MCF 10A (cell line): ENCODE measurements around the gene ATP2A3. TPM values are rescaled to one million over a fixed set of nuclear protein-coding genes. Genes with fewer than 3 reads are reported as not detected.

Source experiments
- BruUV-seq: library from RNA; stranded (reverse); fragments of 400-500 nt; replicated peaks from 2 replicates; lab custom pipeline; 2021; lab: Mats Ljungman, UMichigan
- CTCF ChIA-PET: fragments of 300-600 bp; sonication (Branson Sonifier 250); formaldehyde crosslinking; extraction: SDS; loops from one replicate; lab custom pipeline; 2021; ENCODE audit warnings: antibody characterized with exemption, inconsistent platforms; lab: Yijun Ruan, JAX
- POLR2A ChIA-PET: fragments of 300-600, 350-650 bp; sonication (Branson Sonifier 250); formaldehyde crosslinking; extraction: SDS; loops from one replicate; lab custom pipeline; 2020; ENCODE audit warnings: antibody characterized with exemption, inconsistent platforms; lab: Yijun Ruan, JAX
- DNase-seq: peaks from one replicate; pipeline ENCODE4 v3.0.0-alpha.2; 2018; ENCODE audit not compliant: unreplicated experiment
- H3K27ac Mint-ChIP-seq: one replicate; pipeline ENCODE4 v1.8.0; 2022; ENCODE audit warnings: mild to moderate bottlenecking, low read depth, mixed read lengths; ENCODE audit not compliant: unreplicated experiment
- H3K27me3 Mint-ChIP-seq: one replicate; pipeline ENCODE4 v1.8.0; 2022; ENCODE audit warnings: mixed read lengths; ENCODE audit not compliant: insufficient read depth, unreplicated experiment
- H3K36me3 Mint-ChIP-seq: one replicate; pipeline ENCODE4 v1.8.0; 2022; ENCODE audit warnings: mild to moderate bottlenecking, moderate library complexity, mixed read lengths; ENCODE audit not compliant: insufficient read depth, unreplicated experiment
- H3K4me1 Mint-ChIP-seq: one replicate; pipeline ENCODE4 v1.8.0; 2022; ENCODE audit warnings: mixed read lengths; ENCODE audit not compliant: insufficient read depth, unreplicated experiment
- H3K4me3 Mint-ChIP-seq: one replicate; pipeline ENCODE4 v1.8.0; 2022; ENCODE audit warnings: mild to moderate bottlenecking, moderate library complexity, mixed read lengths; ENCODE audit not compliant: unreplicated experiment
- H3K9me3 Mint-ChIP-seq: one replicate; pipeline ENCODE4 v1.8.0; 2022; ENCODE audit warnings: mixed read lengths; ENCODE audit not compliant: unreplicated experiment
- CTCF ChIP-seq: fragments of 200-600 bp; IDR thresholded peaks from one replicate; pipeline ENCODE4 v1.8.0; 2022; ENCODE audit warnings: antibody characterized with exemption, mild to moderate bottlenecking; ENCODE audit not compliant: unreplicated experiment
- intact Hi-C: fragments of 100-400 bp; cut with micrococcal nuclease; formaldehyde crosslinking; loops from 2 replicates; pipeline ENCODE4 v1.14.1; 2022
- total RNA-seq: library from RNA; stranded (reverse); gene quantifications from 2 replicates; pipeline ENCODE4 v1.2.3, GENCODE V29; 2022

The ATP2A3 gene
- total RNA-seq, 1 experiment from 2014 or later, result not detected

GRCh38 chr17:4008441-4009185, 44.4 kb upstream of the ATP2A3 start:
- Mint-ChIP-seq H3K36me3 (peaks cover 83% of the 10 kb centered on the region), H3K27ac (no peak overlapping the region), H3K4me3 (no peak overlapping the region), H3K4me1 (no peaks in the 10 kb centered on the region), H3K9me3 (no peaks in the 10 kb centered on the region), H3K27me3 (no peaks in the 10 kb centered on the region)
- intact Hi-C loops, result no loop called here
- TF ChIP-seq CTCF, result no peak
- DNase-seq, result no peak
- BruUV-seq, result no TSS peak
- ChIA-PET CTCF (interaction anchor here (0.6 to 1.2 kb wide), 5 partner anchors 10 to 1524 kb away, joined by 3 to 5 read pairs (median 3); no protein-coding TSS in a partner anchor), POLR2A (interaction anchor here (0.9 kb wide), 1 partner anchor 10 kb away, joined by 3 read pairs; no protein-coding TSS in a partner anchor)

- intact Hi-C loops, result no loop called here
- no peaks in the 10 kb centered on the region for H3K4me1 Mint-ChIP-seq
- no peak overlapping the region for H3K4me3 Mint-ChIP-seq
- H3K9me3 Mint-ChIP-seq, result no peaks in the 10 kb centered on the region
- H3K36me3 Mint-ChIP-seq, result peaks cover 78% of the 10 kb centered on the region
- BruUV-seq, result no TSS peak
- no peak overlapping the region for H3K27ac Mint-ChIP-seq
- DNase-seq, result no peak
- POLR2A ChIA-PET, result interaction anchor here (0.9 kb wide), 1 partner anchor 10 kb away, joined by 3 read pairs; no protein-coding TSS in a partner anchor
- no peaks in the 10 kb centered on the region for H3K27me3 Mint-ChIP-seq
- TF ChIP-seq CTCF, result no peak
- CTCF ChIA-PET, result interaction anchor here (0.6 to 0.8 kb wide), 3 partner anchors 10 to 1524 kb away, joined by 3 read pairs; no protein-coding TSS in a partner anchor
These were observed 43.8 kb upstream of the ATP2A3 start for GRCh38 chr17:4008082-4008435.

- no TSS peak for BruUV-seq
- Mint-ChIP-seq H3K4me1 (no peaks in the 10 kb centered on the region), H3K9me3 (no peaks in the 10 kb centered on the region), H3K27me3 (no peaks in the 10 kb centered on the region), H3K36me3 (peaks cover 73% of the 10 kb centered on the region), H3K4me3 (no peak overlapping the region), H3K27ac (no peak overlapping the region)
- intact Hi-C loops, result no loop called here
- no peak for TF ChIP-seq CTCF
- no peak for DNase-seq
- ChIA-PET POLR2A (interaction anchor here (0.9 kb wide), 1 partner anchor 11 kb away, joined by 3 read pairs; no protein-coding TSS in a partner anchor), CTCF (interaction anchor here (0.6 kb wide), 1 partner anchor 16 kb away, joined by 3 read pairs; no protein-coding TSS in a partner anchor)
These were observed 43.3 kb upstream of the ATP2A3 start for GRCh38 chr17:4007346-4008081.

- no peaks in the 10 kb centered on the region for H3K9me3 Mint-ChIP-seq
- peaks cover 66% of the 10 kb centered on the region for H3K36me3 Mint-ChIP-seq
- H3K27me3 Mint-ChIP-seq, result no peaks in the 10 kb centered on the region
- TF ChIP-seq CTCF, result no peak
- intact Hi-C loops, result no loop called here
- BruUV-seq, result no TSS peak
- ChIA-PET CTCF (interaction anchor here (0.6 to 0.9 kb wide), 2 partner anchors 37 to 46 kb away, joined by 3 read pairs; no protein-coding TSS in a partner anchor), POLR2A (no interaction called here)
- no peak for DNase-seq
- H3K27ac Mint-ChIP-seq, result no peak overlapping the region
- no peak overlapping the region for H3K4me3 Mint-ChIP-seq
- no peaks in the 10 kb centered on the region for H3K4me1 Mint-ChIP-seq
These were observed 42.5 kb upstream of the ATP2A3 start for GRCh38 chr17:4006745-4007211.
